ENCODE results near the gene SVEP1.

Gene SVEP1

GRCh38 chr9:110502842-110503241 lies 76.7 kb downstream of the SVEP1 start:
- TF ChIP-seq BACH2 (CRISPR knock-in tag; IDR thresholded peaks at IDR 0.05; ENCODE audit: borderline replicate concordance) (no peak), CSDC2 (CRISPR knock-in tag; IDR thresholded peaks at IDR 0.05) (no peak), ZNF8 (CRISPR knock-in tag; IDR thresholded peaks at IDR 0.05) (no peak), ZNF70 (CRISPR knock-in tag; IDR thresholded peaks at IDR 0.05) (no peak), PATZ1 (CRISPR knock-in tag; IDR thresholded peaks at IDR 0.05; ENCODE audit: borderline replicate concordance) (no peak), ZFP3 (CRISPR knock-in tag; IDR thresholded peaks at IDR 0.05) (no peak)
- no peak for ATAC-seq

- no peak for TF ChIP-seq RARB (CRISPR knock-in tag; IDR thresholded peaks at IDR 0.05)
- TF ChIP-seq CREB5 (CRISPR knock-in tag; IDR thresholded peaks at IDR 0.05; ENCODE audit: low read depth), result no peak
- TF ChIP-seq OSR1 (CRISPR knock-in tag; IDR thresholded peaks at IDR 0.05), result no peak
- TF ChIP-seq ESRRG (CRISPR knock-in tag; IDR thresholded peaks at IDR 0.05), result no peak
- TF ChIP-seq POU6F1 (CRISPR knock-in tag; IDR thresholded peaks at IDR 0.05; ENCODE audit: borderline replicate concordance, low read depth), result no peak
- TF ChIP-seq ZNF70 (CRISPR knock-in tag; IDR thresholded peaks at IDR 0.05), result no peak
- no peak for TF ChIP-seq ARNTL (CRISPR knock-in tag; IDR thresholded peaks at IDR 0.05; ENCODE audit: borderline replicate concordance, low read depth)
- no peak for TF ChIP-seq ISL1 (CRISPR knock-in tag; IDR thresholded peaks at IDR 0.05)
- no peak for TF ChIP-seq PPARA (CRISPR knock-in tag; IDR thresholded peaks at IDR 0.05; ENCODE audit: borderline replicate concordance)
- no peak for TF ChIP-seq CSDC2 (CRISPR knock-in tag; IDR thresholded peaks at IDR 0.05)
- no peak for TF ChIP-seq TSHZ2 (CRISPR knock-in tag; IDR thresholded peaks at IDR 0.05)
- TF ChIP-seq CSRNP3 (CRISPR knock-in tag; IDR thresholded peaks at IDR 0.05), result no peak
- ATAC-seq, result no peak
Measured at GRCh38 chr9:110499608-110500007, 79.9 kb downstream of the SVEP1 start.

- ATAC-seq, result no peak
- TF ChIP-seq BACH2 (CRISPR knock-in tag; IDR thresholded peaks at IDR 0.05; ENCODE audit: borderline replicate concordance), result no peak
- no peak for TF ChIP-seq SNAI2 (CRISPR knock-in tag; IDR thresholded peaks at IDR 0.05)
- TF ChIP-seq ZNF565 (CRISPR knock-in tag; conservative IDR thresholded peaks at IDR 0.05; ENCODE audit: low read depth), result no peak
- TF ChIP-seq ARNTL (CRISPR knock-in tag; IDR thresholded peaks at IDR 0.05; ENCODE audit: borderline replicate concordance, low read depth), result no peak
- no peak for TF ChIP-seq TCF4 (CRISPR knock-in tag; IDR thresholded peaks at IDR 0.05; ENCODE audit: borderline replicate concordance)
Measured at GRCh38 chr9:110487196-110487595, 92.3 kb downstream of the SVEP1 start.

GRCh38 chr9:110486218-110486617 lies 93.3 kb downstream of the SVEP1 start:
- no peak for ATAC-seq

More at GRCh38 chr9:110486218-110486617, 93.3 kb downstream of the SVEP1 start:
- TF ChIP-seq ESRRG (CRISPR knock-in tag; IDR thresholded peaks at IDR 0.05) (no peak), ZNF565 (CRISPR knock-in tag; conservative IDR thresholded peaks at IDR 0.05; ENCODE audit: low read depth) (no peak), ZFP3 (CRISPR knock-in tag; IDR thresholded peaks at IDR 0.05) (no peak), TOX (CRISPR knock-in tag; IDR thresholded peaks at IDR 0.05; ENCODE audit: borderline replicate concordance) (no peak), POU6F1 (CRISPR knock-in tag; IDR thresholded peaks at IDR 0.05; ENCODE audit: borderline replicate concordance, low read depth) (no peak), CSDC2 (CRISPR knock-in tag; IDR thresholded peaks at IDR 0.05) (no peak), ZC3H10 (CRISPR knock-in tag; IDR thresholded peaks at IDR 0.05) (no peak), PPARA (CRISPR knock-in tag; IDR thresholded peaks at IDR 0.05; ENCODE audit: borderline replicate concordance) (no peak), ZNF70 (CRISPR knock-in tag; IDR thresholded peaks at IDR 0.05) (no peak), GLIS3 (CRISPR knock-in tag; IDR thresholded peaks at IDR 0.05) (no peak), ZFP30 (CRISPR knock-in tag; IDR thresholded peaks at IDR 0.05) (no peak), ISL1 (CRISPR knock-in tag; IDR thresholded peaks at IDR 0.05) (no peak)

Data from SK-N-SH treated with all-trans-retinoic acid at 6 μM for 48 hours (cell line).